GM13977 (cell line): ENCODE results near the gene AGBL1.
"Not testable (repeated sequence)": the region's sequence is repeated elsewhere in the genome, so short reads cannot be mapped to it uniquely, and the experiment has no call there.

ENCODE experiments used
- DNase-seq: peaks from one replicate; pipeline ENCODE4 v3.0.0; 2012; ENCODE audit warnings: low spot score
- CTCF ChIP-seq: IDR thresholded peaks from 2 replicates; pipeline ENCODE4 v1.5.1; 2012; ENCODE audit warnings: mild to moderate bottlenecking, control low read depth; ENCODE audit not compliant: insufficient read depth; ENCODE audit errors: extremely low read depth, missing control alignments
- in situ Hi-C: fragments of 300-500 bp; cut with MboI; formaldehyde crosslinking; loops from one replicate; pipeline ENCODE4 v1.12.0; 2022; ENCODE audit warnings: low sequenced_read_pairs, low pct_unique_long_range_greater_than_20kb, mixed read lengths, inconsistent platforms; ENCODE audit not compliant: unreplicated experiment

Gene AGBL1

GRCh38 chr15:86103825-86104224, 24.2 kb downstream of the AGBL1 start:
- no peak for DNase-seq
- TF ChIP-seq CTCF = no peak
- in situ Hi-C loops = no loop called here

- no peak for DNase-seq
- in situ Hi-C loops = no loop called here
- no peak for TF ChIP-seq CTCF
Observed at GRCh38 chr15:86106306-86106705, 26.6 kb downstream of the AGBL1 start.

GRCh38 chr15:86115145-86115801, 35.6 kb downstream of the AGBL1 start:
- DNase-seq = no peak
- TF ChIP-seq CTCF = no peak
- in situ Hi-C loops = no loop called here

- TF ChIP-seq CTCF = no peak
- no peak for DNase-seq
- in situ Hi-C loops = no loop called here
Observed at GRCh38 chr15:86121568-86122225, 42.0 kb downstream of the AGBL1 start.

- in situ Hi-C loops, DNase-seq: not testable (repeated sequence)
Observed at GRCh38 chr15:86122691-86123391, 43.2 kb downstream of the AGBL1 start.

- no peak for TF ChIP-seq CTCF
- DNase-seq = no peak
- in situ Hi-C loops = no loop called here
Observed at GRCh38 chr15:86125775-86126174, 46.1 kb downstream of the AGBL1 start.

- DNase-seq = no peak
- in situ Hi-C loops = no loop called here
- no peak for TF ChIP-seq CTCF
Observed at GRCh38 chr15:86127547-86127946, 47.9 kb downstream of the AGBL1 start.
